CD14-positive monocyte (primary cell): ENCODE measurements around the gene NAT16. TPM values are rescaled to one million over a fixed set of nuclear protein-coding genes. Genes with fewer than 3 reads are reported as not detected.
A peak's percentile ranks its signal among the peaks of the same experiment; 100 is the strongest.

Experiments used
- DNase-seq, 3 donors: peaks; one replicate each; pipeline ENCODE4 v3.0.0-alpha.2; 2011 to 2022
- H2AFZ ChIP-seq: 2 replicates; pipeline ENCODE4 v1.6.0; 2012; ENCODE audit warnings: mild to moderate bottlenecking, low read depth, low read length, inconsistent platforms; ENCODE audit not compliant: insufficient read depth, poor library complexity, severe bottlenecking
- H3K27ac ChIP-seq, 2 donors: 1 replicate in 1 of 2; 2 replicates in 1 of 2; pipeline ENCODE4 v1.5.1; 2012 to 2013; ENCODE audit warnings: low read length in 2 of 2, control low read depth in 1 of 2, inconsistent platforms in 1 of 2, low read depth in 1 of 2, mild to moderate bottlenecking in 1 of 2
- H3K27me3 ChIP-seq, 2 donors: one replicate each; pipeline versions ENCODE4 v1.6.0 to v1.6.1; 2011 to 2013; ENCODE audit warnings: low read length in 2 of 2; ENCODE audit not compliant: control insufficient read depth in 2 of 2, insufficient read depth in 2 of 2
- H3K36me3 ChIP-seq, 2 donors: replicated peaks in 1 of 2; 1 replicate in 1 of 2; 2 replicates in 1 of 2; pipeline versions ENCODE4 v1.5.1 to v1.6.1; 2012 to 2013; ENCODE audit warnings: low read length in 2 of 2, control low read depth in 1 of 2, inconsistent platforms in 1 of 2, mild to moderate bottlenecking in 1 of 2; ENCODE audit not compliant: insufficient read depth in 2 of 2, control insufficient read depth in 1 of 2
- H3K4me1 ChIP-seq, 2 donors: 1 replicate in 1 of 2; 2 replicates in 1 of 2; pipeline versions ENCODE4 v1.5.1 to v1.6.1; 2012 to 2013; ENCODE audit warnings: low read length in 2 of 2, control low read depth in 1 of 2, inconsistent platforms in 1 of 2, mild to moderate bottlenecking in 1 of 2, moderate library complexity in 1 of 2; ENCODE audit not compliant: insufficient read depth in 2 of 2, control insufficient read depth in 1 of 2
- H3K4me2 ChIP-seq: replicated peaks from 2 replicates; pipeline ENCODE3; 2012; ENCODE audit warnings: low read length, moderate library complexity, mild to moderate bottlenecking; ENCODE audit not compliant: poor library complexity, severe bottlenecking; ENCODE audit errors: extremely low read depth
- H3K4me3 ChIP-seq, 3 experiments: fragments of 200-600 bp in 1 of 3; sonication (generic) in 1 of 3; replicated peaks in 1 of 3; 1 replicate in 2 of 3; 2 replicates in 1 of 3; pipeline ENCODE4 v1.5.1; 2011 to 2013; ENCODE audit warnings: low read length in 3 of 3, mild to moderate bottlenecking in 3 of 3, control low read depth in 2 of 3, low read depth in 2 of 3, inconsistent platforms in 1 of 3, moderate library complexity in 1 of 3
- H3K79me2 ChIP-seq: 2 replicates; pipeline ENCODE4 v1.6.0; 2012; ENCODE audit warnings: mild to moderate bottlenecking, control low read depth, inconsistent platforms, low read length, moderate library complexity; ENCODE audit not compliant: insufficient read depth
- H3K9ac ChIP-seq: 2 replicates; pipeline ENCODE4 v1.6.0; 2017; ENCODE audit warnings: low read length, mild to moderate bottlenecking; ENCODE audit not compliant: insufficient read depth, poor library complexity, severe bottlenecking
- H3K9me3 ChIP-seq, 2 donors: replicated peaks in 1 of 2; 1 replicate in 1 of 2; 2 replicates in 1 of 2; pipeline versions ENCODE4 v1.5.1 to v1.6.1; 2012 to 2013; ENCODE audit warnings: low read length in 2 of 2, control low read depth in 1 of 2; ENCODE audit not compliant: control insufficient read depth in 1 of 2, insufficient read depth in 1 of 2
- H4K20me1 ChIP-seq: 2 replicates; pipeline ENCODE4 v1.6.0; 2012; ENCODE audit warnings: mild to moderate bottlenecking, low read length, control low read depth, moderate library complexity; ENCODE audit not compliant: insufficient read depth
- H3K27ac Mint-ChIP-seq, 7 donors: one replicate each; pipeline ENCODE4 v1.8.0; 2020; ENCODE audit warnings: mild to moderate bottlenecking in 7 of 7, mixed read lengths in 7 of 7, moderate library complexity in 6 of 7, inconsistent platforms in 2 of 7
- H3K27me3 Mint-ChIP-seq, 3 donors: one replicate each; pipeline ENCODE4 v1.8.0; 2021 to 2022; ENCODE audit warnings: low read depth in 3 of 3, mild to moderate bottlenecking in 3 of 3, mixed read lengths in 3 of 3, moderate library complexity in 3 of 3, inconsistent platforms in 1 of 3
- H3K36me3 Mint-ChIP-seq, 2 donors: one replicate each; pipeline ENCODE4 v1.8.0; 2020; ENCODE audit warnings: mixed read lengths in 2 of 2, inconsistent platforms in 1 of 2, mild to moderate bottlenecking in 1 of 2
- H3K4me1 Mint-ChIP-seq: one replicate; pipeline ENCODE4 v1.8.0; 2020; ENCODE audit warnings: mild to moderate bottlenecking, mixed read lengths
- H3K4me3 Mint-ChIP-seq, 2 donors: one replicate each; pipeline ENCODE4 v1.8.0; 2020; ENCODE audit warnings: mild to moderate bottlenecking in 2 of 2, mixed read lengths in 2 of 2, moderate library complexity in 1 of 2
- H3K9me3 Mint-ChIP-seq, 7 donors: one replicate each; pipeline ENCODE4 v1.8.0; 2020 to 2022; ENCODE audit warnings: mixed read lengths in 7 of 7, mild to moderate bottlenecking in 6 of 7, moderate library complexity in 6 of 7, inconsistent platforms in 2 of 7
- WGBS: methylation state at CpG from one replicate; pipeline ENCODE4 v1.1.5; 2013; ENCODE audit warnings: missing lambda C conversion rate; ENCODE audit not compliant: insufficient coverage; 5-methylcytosine and 5-hydroxymethylcytosine counted together
- intact Hi-C, 2 donors: fragments of 100-400 bp; cut with micrococcal nuclease; formaldehyde crosslinking; loops; one replicate each; pipeline versions ENCODE4 v1.15.0 to v1.15.1; 2023
- polyA plus RNA-seq, 3 donors: library from polyadenylated mRNA; depleted of rRNA in 1 of 3; unstranded in 2 of 3; stranded (reverse) in 1 of 3; fragments of 300-500 nt in 2 of 3; fragments of >200 nt in 1 of 3; fragmentation: Illumina TruSeq in 2 of 3; gene quantifications; 1 replicate in 2 of 3; 2 replicates in 1 of 3; pipeline ENCODE4 v1.2.3, GENCODE V29; 2012 to 2021
- TF ChIP-seq, protein P1 (sequence below): fragments of 200-600 bp; IDR thresholded peaks from one replicate; pipeline ENCODE4 v1.8.0; 2022; ENCODE audit warnings: antibody characterized with exemption, mild to moderate bottlenecking

The NAT16 gene
- polyA plus RNA-seq, 3 donors = not detected

DNA sequence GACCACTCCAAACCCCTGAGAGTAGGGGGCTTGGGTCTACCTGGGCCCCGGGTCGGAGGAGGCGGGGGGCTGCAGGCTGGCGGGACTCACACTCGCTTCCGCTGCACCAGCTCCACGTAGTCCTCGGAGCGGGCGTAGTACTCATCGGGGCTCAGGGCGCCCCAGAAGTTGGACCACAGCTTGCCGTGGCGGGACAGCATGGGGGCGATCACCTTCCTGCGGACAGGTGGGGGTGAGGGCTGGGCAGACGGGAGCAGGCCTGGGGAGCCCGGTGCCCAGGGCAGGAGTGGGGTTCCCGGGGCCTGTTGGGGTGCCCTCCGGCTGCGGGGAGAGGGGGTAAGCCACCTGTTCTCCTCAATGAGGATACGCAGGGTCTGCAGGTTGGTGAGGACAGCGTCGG, 31.4 kb upstream of the NAT16 start:
- Mint-ChIP-seq H3K36me3 (peaks cover 64 to 93% of the 10 kb centered on the region in 2 donors), H3K27ac (no peak overlapping the region), H3K4me1 (peaks cover 10% of the 10 kb centered on the region), H3K9me3 (no peaks in the 10 kb centered on the region), H3K4me3 (no peak overlapping the region), H3K27me3 (no peaks in the 10 kb centered on the region)
- peaks cover 8% of the 10 kb centered on the region for H3K79me2 ChIP-seq
- no peak for DNase-seq
- peaks cover 70 to 86% of the 10 kb centered on the region in 2 donors for H3K36me3 ChIP-seq
- no peak overlapping the region for H3K4me3 ChIP-seq
- no peak overlapping the region for H3K4me2 ChIP-seq
- peaks cover 9 to 10% of the 10 kb centered on the region in 2 donors for H3K4me1 ChIP-seq
- 96% methylated on average over 20 of the region's 24 CpGs for WGBS
- no peaks in the 10 kb centered on the region for H3K9me3 ChIP-seq
- no peak overlapping the region for H3K27ac ChIP-seq
- no peaks in the 10 kb centered on the region for H3K27me3 ChIP-seq
- intact Hi-C loops = no loop called here
- TF ChIP-seq, protein P1, sequence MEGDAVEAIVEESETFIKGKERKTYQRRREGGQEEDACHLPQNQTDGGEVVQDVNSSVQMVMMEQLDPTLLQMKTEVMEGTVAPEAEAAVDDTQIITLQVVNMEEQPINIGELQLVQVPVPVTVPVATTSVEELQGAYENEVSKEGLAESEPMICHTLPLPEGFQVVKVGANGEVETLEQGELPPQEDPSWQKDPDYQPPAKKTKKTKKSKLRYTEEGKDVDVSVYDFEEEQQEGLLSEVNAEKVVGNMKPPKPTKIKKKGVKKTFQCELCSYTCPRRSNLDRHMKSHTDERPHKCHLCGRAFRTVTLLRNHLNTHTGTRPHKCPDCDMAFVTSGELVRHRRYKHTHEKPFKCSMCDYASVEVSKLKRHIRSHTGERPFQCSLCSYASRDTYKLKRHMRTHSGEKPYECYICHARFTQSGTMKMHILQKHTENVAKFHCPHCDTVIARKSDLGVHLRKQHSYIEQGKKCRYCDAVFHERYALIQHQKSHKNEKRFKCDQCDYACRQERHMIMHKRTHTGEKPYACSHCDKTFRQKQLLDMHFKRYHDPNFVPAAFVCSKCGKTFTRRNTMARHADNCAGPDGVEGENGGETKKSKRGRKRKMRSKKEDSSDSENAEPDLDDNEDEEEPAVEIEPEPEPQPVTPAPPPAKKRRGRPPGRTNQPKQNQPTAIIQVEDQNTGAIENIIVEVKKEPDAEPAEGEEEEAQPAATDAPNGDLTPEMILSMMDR = no peak
- H3K9ac ChIP-seq = no peak overlapping the region
- H2AFZ ChIP-seq = no peak overlapping the region
- peaks cover 7% of the 10 kb centered on the region for H4K20me1 ChIP-seq

- H3K4me3 ChIP-seq = no peak overlapping the region
- no peak overlapping the region for H3K4me2 ChIP-seq
- Mint-ChIP-seq H3K9me3 (no peaks in the 10 kb centered on the region), H3K36me3 (peaks cover 64 to 96% of the 10 kb centered on the region in 2 donors), H3K4me1 (no peaks in the 10 kb centered on the region), H3K4me3 (no peak overlapping the region), H3K27ac (peak overlapping the region in 1 of 7 donors; percentile 19), H3K27me3 (no peaks in the 10 kb centered on the region)
- DNase-seq = no peak
- H3K27ac ChIP-seq = no peak overlapping the region
- H3K9me3 ChIP-seq = no peaks in the 10 kb centered on the region
- H3K9ac ChIP-seq = no peak overlapping the region
- no peaks in the 10 kb centered on the region for H3K27me3 ChIP-seq
- no peaks in the 10 kb centered on the region for H4K20me1 ChIP-seq
- intact Hi-C loops = no loop called here
- no peaks in the 10 kb centered on the region for H3K79me2 ChIP-seq
- H3K36me3 ChIP-seq = peaks cover 74 to 88% of the 10 kb centered on the region in 2 donors
- WGBS = 97% methylated on average over 15 of the region's 19 CpGs
- TF ChIP-seq, protein P1 = no peak
- H3K4me1 ChIP-seq = peaks cover 0 to under 1% of the 10 kb centered on the region in 2 donors
- H2AFZ ChIP-seq = no peak overlapping the region
These were observed 30.1 kb upstream of the NAT16 start for GRCh38 chr7:101210143-101210542.
